Naive thymus-derived CD8-positive, alpha-beta T cell (primary cell): ENCODE measurements around the gene RGS3. TPM values are rescaled to one million over a fixed set of nuclear protein-coding genes. Genes with fewer than 3 reads are reported as not detected.
A peak's percentile ranks its signal among the peaks of the same experiment; 100 is the strongest.

Source experiments
- ATAC-seq, 2 donors: fragments of 150-1000 bp; cut with Tn5 transposase in 1 of 2; sonication (Bioruptor Pico), chemical (Tn5 transposase) in 1 of 2; 1 replicate in 1 of 2; 2 replicates in 1 of 2; pipeline ENCODE4 v1.10.0; 2021; ENCODE audit warnings: mild to moderate bottlenecking in 2 of 2, moderate library complexity in 2 of 2
- POLR2A ChIA-PET: fragments of 350-600 bp; sonication (Branson Sonifier 250); formaldehyde crosslinking; loops from one replicate; lab custom pipeline; 2021; ENCODE audit warnings: antibody characterized with exemption; lab: Charles Lee
- DNase-seq, 10 donors: peaks; one replicate each; pipeline versions ENCODE4 v3.0.0 to v3.0.0-alpha.2; 2020 to 2022
- H3K27ac Mint-ChIP-seq, 10 donors: one replicate each; pipeline ENCODE4 v1.8.0; 2020 to 2022; ENCODE audit warnings: mild to moderate bottlenecking in 10 of 10, mixed read lengths in 10 of 10, moderate library complexity in 4 of 10, inconsistent platforms in 1 of 10
- H3K27me3 Mint-ChIP-seq, 5 donors: one replicate each; pipeline ENCODE4 v1.8.0; 2021 to 2022; ENCODE audit warnings: mixed read lengths in 5 of 5
- H3K36me3 Mint-ChIP-seq, 3 donors: one replicate each; pipeline ENCODE4 v1.8.0; 2020 to 2022; ENCODE audit warnings: mixed read lengths in 3 of 3, mild to moderate bottlenecking in 2 of 3, inconsistent platforms in 1 of 3
- H3K4me1 Mint-ChIP-seq, 4 donors: one replicate each; pipeline ENCODE4 v1.8.0; 2021 to 2022; ENCODE audit warnings: mixed read lengths in 4 of 4
- H3K4me3 Mint-ChIP-seq, 10 donors: one replicate each; pipeline ENCODE4 v1.8.0; 2020 to 2022; ENCODE audit warnings: mild to moderate bottlenecking in 10 of 10, mixed read lengths in 10 of 10, moderate library complexity in 6 of 10, inconsistent platforms in 1 of 10
- H3K9me3 Mint-ChIP-seq, 9 donors: one replicate each; pipeline ENCODE4 v1.8.0; 2020 to 2022; ENCODE audit warnings: mixed read lengths in 9 of 9, mild to moderate bottlenecking in 3 of 9, inconsistent platforms in 1 of 9, moderate library complexity in 1 of 9
- polyA plus RNA-seq, 3 donors: library from polyadenylated mRNA; unstranded; fragments of 300-500 nt; fragmentation: Illumina TruSeq; gene quantifications; one replicate each; pipeline ENCODE4 v1.2.3, GENCODE V29; 2021
- total RNA-seq, 8 experiments: library from RNA in 2 of 8; stranded (reverse) in 2 of 8; gene quantifications; one replicate each; pipeline ENCODE4 v1.2.3 and lab custom pipeline; 2021 to 2026

Gene RGS3
- total and polyA plus RNA-seq, 5 experiments from 2014 or later = 17.9 to 33.4 (median 27.8) TPM

DNA sequence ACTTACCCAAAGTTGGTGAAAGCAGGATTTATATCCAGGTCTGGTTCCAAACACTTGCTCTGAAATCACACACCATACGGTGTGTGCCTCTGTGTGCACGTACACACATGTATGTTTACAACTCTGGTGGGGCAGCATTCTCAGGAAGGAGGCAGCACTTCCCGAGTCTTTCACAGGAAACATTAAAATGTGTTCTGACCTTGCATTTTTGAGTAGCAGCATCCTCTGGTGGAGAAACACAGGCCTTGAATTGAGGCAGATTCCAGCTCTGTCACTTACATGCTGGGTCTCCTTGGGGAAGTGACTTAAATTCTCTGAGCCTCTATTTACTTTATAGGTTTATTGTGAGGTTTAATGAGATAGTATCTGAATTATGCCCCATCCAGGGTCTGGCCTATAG is 126.4 kb downstream of the RGS3 start:
- peaks cover 13 to 55% (median 43%) of the 10 kb centered on the region in 4 donors for H3K4me1 Mint-ChIP-seq
- H3K36me3 Mint-ChIP-seq = peaks cover 0 to 38% (median 0%) of the 10 kb centered on the region in 3 donors
- H3K27ac Mint-ChIP-seq = peak overlapping the region in 7 of 10 donors; percentile 31 to 85 (median 76)
- POLR2A ChIA-PET = interaction anchor here (0.6 to 2.3 kb wide), 5 partner anchors 11 to 143 kb away, joined by 3 to 10 read pairs (median 6); no protein-coding TSS in a partner anchor
- ATAC-seq (peak; percentile 32 to 66), DNase-seq (peak in 3 of 10 donors; percentile 10 to 38 (median 28))
- H3K4me3 Mint-ChIP-seq = peak overlapping the region in 1 of 10 donors; percentile 42
- no peaks in the 10 kb centered on the region for H3K9me3 Mint-ChIP-seq
- no peaks in the 10 kb centered on the region for H3K27me3 Mint-ChIP-seq

DNA sequence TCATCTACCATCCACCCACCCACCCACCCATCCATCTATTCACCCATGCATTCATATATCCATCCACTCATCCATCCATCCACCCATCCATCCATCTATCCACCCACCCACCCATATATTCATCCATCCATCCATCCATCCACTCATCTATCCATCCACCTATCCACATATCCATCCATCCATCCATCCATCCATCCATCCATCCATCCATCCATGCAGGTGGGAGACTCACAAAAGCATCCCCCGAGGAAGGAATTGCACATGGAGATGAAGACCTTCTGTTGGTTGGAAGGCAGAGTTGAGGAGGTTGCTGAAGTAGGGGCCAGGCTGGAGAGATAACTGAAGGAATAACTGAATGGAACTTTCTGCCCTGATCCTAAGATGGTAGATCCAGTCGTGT is 126.9 kb downstream of the RGS3 start:
- H3K9me3 Mint-ChIP-seq = no peaks in the 10 kb centered on the region
- H3K27me3 Mint-ChIP-seq = no peaks in the 10 kb centered on the region
- H3K4me1 Mint-ChIP-seq = peaks cover 10 to 50% (median 38%) of the 10 kb centered on the region in 4 donors
- peak overlapping the region in 3 of 10 donors; percentile 19 to 48 (median 46) for H3K27ac Mint-ChIP-seq
- POLR2A ChIA-PET = interaction anchor here (0.6 kb wide), 1 partner anchor 144 kb away, joined by 10 read pairs; no protein-coding TSS in a partner anchor
- DNase-seq = no peak
- H3K4me3 Mint-ChIP-seq = no peak overlapping the region
- peaks cover 0 to 38% (median 2%) of the 10 kb centered on the region in 3 donors for H3K36me3 Mint-ChIP-seq
- ATAC-seq = no peak

DNA sequence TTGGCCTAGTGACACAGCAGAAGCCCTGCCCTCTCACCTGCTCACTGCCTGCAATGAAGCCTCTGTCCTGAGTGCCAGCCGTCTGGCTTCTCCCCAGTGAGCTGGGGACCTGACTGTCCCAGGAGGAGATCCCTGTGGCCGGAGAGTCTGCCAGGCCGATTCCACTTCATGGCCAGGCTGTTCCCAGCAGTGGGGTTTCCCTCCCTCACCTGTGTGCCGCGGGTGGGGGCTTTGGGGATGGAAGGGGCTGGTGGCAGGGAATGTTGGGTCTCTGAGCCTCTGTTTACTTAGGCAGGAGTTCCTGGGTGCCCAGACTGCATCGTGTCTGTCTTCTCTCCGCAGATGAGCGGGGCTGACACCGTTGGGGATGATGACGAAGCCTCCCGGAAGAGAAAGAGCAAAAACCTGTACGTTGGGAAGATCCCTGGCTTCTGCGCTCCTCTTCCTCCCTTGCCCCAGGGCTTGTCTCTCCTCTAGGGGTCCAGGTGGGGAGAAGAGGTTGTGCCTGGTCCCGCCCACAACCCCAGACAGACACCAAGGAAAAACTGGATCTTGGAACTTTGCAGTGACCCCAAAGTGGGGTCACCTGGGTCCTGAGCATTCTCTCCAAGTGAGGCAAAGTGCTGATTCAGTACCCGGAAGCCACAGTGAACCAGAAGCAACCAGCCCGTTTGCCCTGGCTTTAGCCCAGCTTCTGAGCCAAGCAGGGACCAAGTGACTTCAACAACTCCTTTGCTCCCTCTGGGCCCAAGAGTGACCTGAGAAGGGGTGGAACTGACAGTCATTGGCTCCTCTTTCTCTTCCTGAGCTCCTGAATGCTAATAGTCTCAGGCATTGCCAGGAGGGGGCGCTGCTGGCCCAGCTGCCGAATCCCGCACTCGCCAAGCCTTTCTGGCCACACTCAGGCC is 127.7 kb downstream of the RGS3 start:
- Mint-ChIP-seq H3K4me3 (no peak overlapping the region), H3K36me3 (peaks cover 0 to 38% (median 7%) of the 10 kb centered on the region in 3 donors), H3K4me1 (peaks cover 5 to 42% (median 30%) of the 10 kb centered on the region in 4 donors), H3K9me3 (no peaks in the 10 kb centered on the region), H3K27ac (peak overlapping the region in 2 of 10 donors; percentile 58 to 65), H3K27me3 (no peaks in the 10 kb centered on the region)
- POLR2A ChIA-PET = interaction anchor here (0.7 kb wide), 1 partner anchor 34 kb away, joined by 3 read pairs; no protein-coding TSS in a partner anchor
- ATAC-seq (no peak), DNase-seq (peak in 8 of 10 donors; percentile 16 to 64 (median 34))

- H3K4me1 Mint-ChIP-seq = peaks cover 4 to 36% (median 24%) of the 10 kb centered on the region in 4 donors
- POLR2A ChIA-PET = interaction anchor here (0.7 kb wide), 1 partner anchor 33 kb away, joined by 3 read pairs; no protein-coding TSS in a partner anchor
- H3K9me3 Mint-ChIP-seq = no peaks in the 10 kb centered on the region
- peaks cover 0 to 40% (median 14%) of the 10 kb centered on the region in 3 donors for H3K36me3 Mint-ChIP-seq
- no peak for ATAC-seq
- H3K4me3 Mint-ChIP-seq = no peak overlapping the region
- peak in 1 of 10 donors; percentile 19 for DNase-seq
- H3K27ac Mint-ChIP-seq = peak overlapping the region in 3 of 10 donors; percentile 15 to 65 (median 58)
- H3K27me3 Mint-ChIP-seq = no peaks in the 10 kb centered on the region
These were observed 128.5 kb downstream of the RGS3 start for GRCh38 chr9:113591899-113592625.

DNA sequence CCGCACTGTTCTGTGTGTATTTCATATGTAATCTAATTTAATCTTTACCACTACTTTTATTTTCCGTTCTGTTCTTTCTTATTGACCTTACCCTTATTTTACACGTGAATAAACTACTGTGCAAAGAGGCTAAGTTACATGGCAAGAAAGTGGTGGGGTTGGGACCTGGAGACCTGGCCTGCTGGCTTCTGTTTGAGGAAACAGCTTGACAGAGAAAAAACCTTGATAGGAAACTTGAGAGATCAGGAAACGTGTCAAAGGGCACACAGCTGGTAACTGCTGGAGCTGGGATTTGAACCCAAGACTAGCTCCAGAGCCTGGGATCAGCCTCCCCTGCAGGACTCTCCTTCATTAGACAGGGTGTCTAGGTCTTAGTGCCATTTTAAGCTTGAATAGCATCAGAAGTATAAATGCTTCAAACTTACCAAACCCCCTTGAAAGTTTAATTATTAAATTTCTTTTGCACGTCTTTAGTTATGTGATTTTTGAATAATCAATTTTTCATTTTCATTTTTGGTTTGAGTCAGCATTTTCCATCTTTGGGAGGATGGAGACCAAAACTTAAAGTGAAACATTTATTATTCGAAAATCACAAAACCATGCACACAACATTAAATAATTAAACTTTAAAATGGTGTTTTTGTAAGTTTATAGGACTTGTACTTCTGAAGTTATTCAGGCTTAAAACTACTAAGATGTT is 129.5 kb downstream of the RGS3 start:
- Mint-ChIP-seq H3K9me3 (no peaks in the 10 kb centered on the region), H3K36me3 (peaks cover 0 to 48% (median 14%) of the 10 kb centered on the region in 3 donors), H3K27ac (peak overlapping the region in 2 of 10 donors; percentile 3 to 44), H3K27me3 (no peaks in the 10 kb centered on the region), H3K4me3 (no peak overlapping the region), H3K4me1 (peaks cover 3 to 33% (median 23%) of the 10 kb centered on the region in 4 donors)
- DNase-seq = no peak
- POLR2A ChIA-PET = no interaction called here
- ATAC-seq = no peak

- Mint-ChIP-seq H3K27ac (peak overlapping the region in 1 of 10 donors; percentile 59), H3K27me3 (no peaks in the 10 kb centered on the region), H3K36me3 (peaks cover 0 to 50% (median 14%) of the 10 kb centered on the region in 3 donors), H3K4me3 (no peak overlapping the region), H3K9me3 (no peaks in the 10 kb centered on the region), H3K4me1 (peaks cover 2 to 25% (median 17%) of the 10 kb centered on the region in 4 donors)
- DNase-seq (peak in 1 of 10 donors; percentile 51), ATAC-seq (no peak)
- POLR2A ChIA-PET = interaction anchor here (0.6 kb wide), 1 partner anchor 175 kb away, joined by 3 read pairs; no protein-coding TSS in a partner anchor
These were observed 130.3 kb downstream of the RGS3 start for GRCh38 chr9:113593682-113594281.

DNA sequence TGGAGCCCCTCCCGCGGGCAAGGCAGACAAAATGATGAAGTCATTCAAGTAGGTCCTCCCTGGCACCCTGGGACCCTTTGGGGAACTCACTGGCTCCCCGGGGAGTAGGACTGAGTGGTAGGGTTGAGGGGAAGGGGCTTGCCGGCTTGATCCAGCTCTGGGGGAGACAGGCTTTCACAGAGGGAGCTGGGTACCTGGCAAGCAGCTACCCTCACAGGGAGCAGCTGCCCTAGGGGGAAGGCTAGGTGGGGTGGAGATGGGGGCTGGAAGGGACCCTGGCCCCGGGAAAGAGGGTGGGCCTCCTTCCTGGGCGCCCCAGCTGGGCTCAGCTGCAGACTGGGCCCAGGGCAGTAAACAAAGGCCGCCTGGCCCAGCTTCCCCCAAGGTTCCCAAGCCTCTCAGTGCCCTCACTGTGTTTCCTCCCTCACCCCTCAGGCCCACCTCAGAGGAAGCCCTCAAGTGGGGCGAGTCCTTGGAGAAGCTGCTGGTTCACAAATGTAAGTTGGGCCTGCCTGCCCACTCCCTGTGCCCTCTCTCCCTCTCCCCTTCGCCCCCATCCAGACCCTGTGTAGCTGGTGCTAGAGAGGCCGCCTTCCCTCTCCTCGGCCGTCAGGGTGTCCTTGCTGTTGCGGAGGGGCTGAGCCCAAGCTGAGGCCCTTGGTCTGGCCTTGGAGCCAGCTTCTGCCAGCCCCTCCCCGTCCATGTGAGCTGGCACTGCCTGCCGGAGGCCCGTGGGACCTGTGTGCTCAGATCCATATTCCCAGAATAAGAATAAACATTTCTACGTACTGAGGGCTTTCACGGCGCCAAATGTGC is 131.2 kb downstream of the RGS3 start:
- peaks cover 0 to 50% (median 14%) of the 10 kb centered on the region in 3 donors for H3K36me3 Mint-ChIP-seq
- POLR2A ChIA-PET = no interaction called here
- peak overlapping the region in 3 of 10 donors; percentile 14 to 86 (median 59) for H3K27ac Mint-ChIP-seq

GRCh38 chr9:113596616-113597320 is 133.2 kb downstream of the RGS3 start:
- ATAC-seq (no peak), DNase-seq (no peak)
- Mint-ChIP-seq H3K27me3 (no peaks in the 10 kb centered on the region), H3K36me3 (peaks cover 0 to 43% (median 14%) of the 10 kb centered on the region in 3 donors), H3K9me3 (no peaks in the 10 kb centered on the region), H3K4me3 (no peak overlapping the region), H3K27ac (peak overlapping the region in 1 of 10 donors; percentile 13), H3K4me1 (peaks cover 0 to 5% (median 5%) of the 10 kb centered on the region in 4 donors)
- POLR2A ChIA-PET = no interaction called here

More for the DNA sequence above, 131.2 kb downstream of the RGS3 start:
- Mint-ChIP-seq H3K9me3 (no peaks in the 10 kb centered on the region), H3K4me3 (no peak overlapping the region), H3K27me3 (no peaks in the 10 kb centered on the region), H3K4me1 (peaks cover 2 to 16% (median 8%) of the 10 kb centered on the region in 4 donors)
- DNase-seq (peak in 1 of 10 donors; percentile 57), ATAC-seq (no peak)

GRCh38 chr9:113597390-113598241 is 134.1 kb downstream of the RGS3 start:
- no peak for DNase-seq
- POLR2A ChIA-PET = no interaction called here
- Mint-ChIP-seq H3K4me1 (peaks cover 0 to 8% (median 6%) of the 10 kb centered on the region in 4 donors), H3K36me3 (peaks cover 0 to 40% (median 14%) of the 10 kb centered on the region in 3 donors), H3K9me3 (no peaks in the 10 kb centered on the region), H3K27ac (peak overlapping the region in 1 of 10 donors; percentile 28), H3K27me3 (no peaks in the 10 kb centered on the region), H3K4me3 (no peak overlapping the region)
- ATAC-seq = no peak

GRCh38 chr9:113598451-113598850 is 134.9 kb downstream of the RGS3 start:
- Mint-ChIP-seq H3K4me1 (peaks cover 0 to 5% (median 4%) of the 10 kb centered on the region in 4 donors), H3K36me3 (peaks cover 0 to 36% (median 14%) of the 10 kb centered on the region in 3 donors), H3K9me3 (no peaks in the 10 kb centered on the region), H3K4me3 (no peak overlapping the region), H3K27ac (peak overlapping the region in 2 of 10 donors; percentile 28 to 44), H3K27me3 (no peaks in the 10 kb centered on the region)
- DNase-seq (no peak), ATAC-seq (no peak)
- POLR2A ChIA-PET = no interaction called here
